ENCODE data around the gene AMD1.

AMD1 gene

GRCh38 chr6:110858562-110859214 lies 15.9 kb upstream of the AMD1 start:
- no peak for DNase-seq
- Histone ChIP-seq H3K4me3 (ENCODE audit: low read depth, low read length) (no peak overlapping the region), H3K36me3 (no peaks in the 10 kb centered on the region)

GRCh38 chr6:110859335-110859792 lies 15.2 kb upstream of the AMD1 start:
- Histone ChIP-seq H3K4me3 (ENCODE audit: low read depth, low read length) (no peak overlapping the region), H3K36me3 (no peaks in the 10 kb centered on the region), H3K27ac (no peak overlapping the region), H3K9me3 (ENCODE audit: severe bottlenecking) (no peaks in the 10 kb centered on the region), H3K27me3 (ENCODE audit: insufficient read depth, low read depth, severe bottlenecking) (peaks cover 5% of the 10 kb centered on the region)
- no peak for DNase-seq
- no peak for TF ChIP-seq CTCF (IDR thresholded peaks at IDR 0.05; ENCODE audit: low read depth, low read length)

More at GRCh38 chr6:110858562-110859214, 15.9 kb upstream of the AMD1 start:
- no peak for TF ChIP-seq CTCF (IDR thresholded peaks at IDR 0.05; ENCODE audit: low read depth, low read length)
- H3K27ac ChIP-seq: no peak overlapping the region
- H3K27me3 ChIP-seq (ENCODE audit: insufficient read depth, low read depth, severe bottlenecking): peaks cover 5% of the 10 kb centered on the region
- no peaks in the 10 kb centered on the region for H3K9me3 ChIP-seq (ENCODE audit: severe bottlenecking)

- Histone ChIP-seq H3K36me3 (no peaks in the 10 kb centered on the region), H3K9me3 (ENCODE audit: severe bottlenecking) (no peaks in the 10 kb centered on the region), H3K4me3 (ENCODE audit: low read depth, low read length) (no peak overlapping the region), H3K27me3 (ENCODE audit: insufficient read depth, low read depth, severe bottlenecking) (no peaks in the 10 kb centered on the region), H3K27ac (no peak overlapping the region)
- TF ChIP-seq CTCF (IDR thresholded peaks at IDR 0.05; ENCODE audit: low read depth, low read length): no peak
- no peak for DNase-seq
Observed at GRCh38 chr6:110864824-110865223, 9.8 kb upstream of the AMD1 start.

GRCh38 chr6:110874880-110875547 lies 429 bp downstream of the AMD1 start:
- no peak for TF ChIP-seq CTCF (IDR thresholded peaks at IDR 0.05; ENCODE audit: low read depth, low read length)
- peak overlapping the region; percentile 88 for H3K4me3 ChIP-seq (ENCODE audit: low read depth, low read length)
- H3K36me3 ChIP-seq: peaks cover 6% of the 10 kb centered on the region
- H3K27me3 ChIP-seq (ENCODE audit: insufficient read depth, low read depth, severe bottlenecking): no peaks in the 10 kb centered on the region
- peak overlapping the region; percentile 85 for H3K27ac ChIP-seq
- DNase-seq: peak; percentile 40
- H3K9me3 ChIP-seq (ENCODE audit: severe bottlenecking): no peaks in the 10 kb centered on the region

- peak; percentile 57 for DNase-seq
- Histone ChIP-seq H3K4me3 (ENCODE audit: low read depth, low read length) (peak overlapping the region; percentile 88), H3K9me3 (ENCODE audit: severe bottlenecking) (no peaks in the 10 kb centered on the region), H3K27me3 (ENCODE audit: insufficient read depth, low read depth, severe bottlenecking) (no peaks in the 10 kb centered on the region), H3K36me3 (peaks cover 6% of the 10 kb centered on the region), H3K27ac (peak overlapping the region; percentile 85)
- TF ChIP-seq CTCF (IDR thresholded peaks at IDR 0.05; ENCODE audit: low read depth, low read length): no peak
Observed at GRCh38 chr6:110875548-110876169, 1.1 kb downstream of the AMD1 start.

All from WERI-Rb-1 (cell line).